Sigmoid colon (tissue), 4 donors: ENCODE results near the gene MUC5B.

Experiments
- CTCF ChIP-seq, 4 experiments: fragments of 450-650 bp in 3 of 4; fragments of 200-600 bp in 1 of 4; IDR thresholded peaks; one replicate each; pipeline ENCODE4 v1.5.1; 2016 to 2019; ENCODE audit warnings: antibody characterized with exemption in 4 of 4, mild to moderate bottlenecking in 3 of 4, moderate library complexity in 2 of 4
- EP300 ChIP-seq, 4 donors: sonication (generic); formaldehyde crosslinking; IDR thresholded peaks; one replicate each; pipeline ENCODE4 v1.6.1; 2017; ENCODE audit warnings: antibody characterized with exemption in 4 of 4
- POLR2A ChIP-seq, 2 donors: fragments of 450-650 bp; IDR thresholded peaks; one replicate each; pipeline ENCODE4 v1.6.1; 2016; ENCODE audit warnings: antibody characterized with exemption in 2 of 2, mild to moderate bottlenecking in 2 of 2, moderate library complexity in 2 of 2
- POLR2AphosphoS5 ChIP-seq, 4 donors: sonication (generic); formaldehyde crosslinking; IDR thresholded peaks; one replicate each; pipeline ENCODE4 v1.6.1; 2017; ENCODE audit warnings: antibody characterized with exemption in 4 of 4

- TF ChIP-seq POLR2A (IDR thresholded peaks at IDR 0.05): no peak
- TF ChIP-seq CTCF (IDR thresholded peaks at IDR 0.05): no peak
- TF ChIP-seq POLR2AphosphoS5 (IDR thresholded peaks at IDR 0.05): no peak
- TF ChIP-seq EP300 (IDR thresholded peaks at IDR 0.05): no peak
These were observed 4.8 kb downstream of the MUC5B start for GRCh38 chr11:1227551-1228100.
